Central memory CD8-positive, alpha-beta T cell (primary cell): ENCODE data around the gene KIF20A.
A peak's percentile ranks its signal among the peaks of the same experiment; 100 is the strongest.
"Not testable (repeated sequence)": the region's sequence is repeated elsewhere in the genome, so short reads cannot be mapped to it uniquely, and the experiment has no call there.

ENCODE experiments used
- ATAC-seq: fragments of 150-1000 bp; cut with Tn5 transposase; replicated peaks from 2 replicates; pipeline ENCODE4 v1.10.0; 2022; ENCODE audit warnings: mild to moderate bottlenecking, moderate FRiP score, moderate number of reproducible peaks; ENCODE audit not compliant: poor library complexity, severe bottlenecking; ENCODE audit errors: extremely low read depth
- DNase-seq, 2 donors: peaks; one replicate each; pipeline ENCODE4 v3.0.0; 2021; ENCODE audit warnings: low spot score in 2 of 2
- H3K27ac Mint-ChIP-seq: one replicate; pipeline ENCODE4 v1.8.0; 2022; ENCODE audit warnings: low read depth, mild to moderate bottlenecking, moderate library complexity, mixed read lengths
- H3K27me3 Mint-ChIP-seq: one replicate; pipeline ENCODE4 v1.8.0; 2022; ENCODE audit warnings: mixed read lengths
- H3K36me3 Mint-ChIP-seq: one replicate; pipeline ENCODE4 v1.8.0; 2022; ENCODE audit warnings: mild to moderate bottlenecking, moderate library complexity, mixed read lengths; ENCODE audit not compliant: insufficient read depth
- H3K4me1 Mint-ChIP-seq: one replicate; pipeline ENCODE4 v1.8.0; 2022; ENCODE audit warnings: mixed read lengths
- H3K4me3 Mint-ChIP-seq: one replicate; pipeline ENCODE4 v1.8.0; 2022; ENCODE audit warnings: mild to moderate bottlenecking, moderate library complexity, mixed read lengths
- H3K9me3 Mint-ChIP-seq: one replicate; pipeline ENCODE4 v1.8.0; 2022; ENCODE audit warnings: mixed read lengths

Gene KIF20A

DNA sequence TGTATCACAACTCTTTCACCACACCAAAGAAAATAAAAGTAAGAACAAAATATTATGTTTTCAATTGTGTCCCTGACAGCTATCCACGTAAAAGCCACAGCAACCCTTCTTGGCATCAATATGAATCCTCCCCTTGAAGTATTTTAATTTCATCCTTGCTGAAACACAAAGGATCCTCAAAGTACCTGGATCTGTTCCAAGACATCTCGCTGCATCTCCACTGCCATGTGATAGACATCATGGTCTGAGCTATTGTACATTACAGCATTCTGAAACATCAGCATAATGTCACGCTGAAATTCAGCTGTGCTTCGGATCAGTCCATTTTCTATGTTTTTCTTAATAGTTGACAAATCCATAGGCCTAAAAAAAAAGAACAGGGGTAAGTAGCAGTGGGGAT lies 18.2 kb upstream of the KIF20A start:
- no peak for ATAC-seq
- Mint-ChIP-seq H3K27ac (no peak overlapping the region), H3K9me3 (no peaks in the 10 kb centered on the region), H3K27me3 (no peaks in the 10 kb centered on the region), H3K4me1 (no peaks in the 10 kb centered on the region), H3K36me3 (peaks cover 87% of the 10 kb centered on the region), H3K4me3 (no peak overlapping the region)
- DNase-seq, result no peak

DNA sequence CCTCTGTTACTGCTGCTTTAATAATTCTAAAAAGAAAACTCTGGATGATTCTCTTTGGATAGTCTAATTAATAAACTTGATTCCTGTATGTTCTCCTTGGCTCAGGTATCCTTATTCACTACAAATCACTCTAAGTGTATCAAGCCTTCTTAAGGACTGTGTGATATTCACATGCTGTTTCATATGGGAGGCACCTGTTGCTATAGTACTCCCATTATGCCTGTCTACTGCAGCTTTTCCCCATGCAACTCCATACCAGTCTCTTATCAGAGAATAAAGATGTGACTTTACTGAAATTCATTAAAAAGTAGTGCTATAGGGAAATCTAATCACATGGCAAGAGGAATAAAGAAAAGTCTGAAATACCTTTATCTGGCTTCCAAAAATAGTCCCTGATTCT lies 15.2 kb upstream of the KIF20A start:
- no peaks in the 10 kb centered on the region for H3K4me1 Mint-ChIP-seq
- no peak overlapping the region for H3K4me3 Mint-ChIP-seq
- DNase-seq (no peak), ATAC-seq (no peak)
- no peaks in the 10 kb centered on the region for H3K27me3 Mint-ChIP-seq
- no peaks in the 10 kb centered on the region for H3K9me3 Mint-ChIP-seq
- no peak overlapping the region for H3K27ac Mint-ChIP-seq
- peaks cover 93% of the 10 kb centered on the region for H3K36me3 Mint-ChIP-seq

DNA sequence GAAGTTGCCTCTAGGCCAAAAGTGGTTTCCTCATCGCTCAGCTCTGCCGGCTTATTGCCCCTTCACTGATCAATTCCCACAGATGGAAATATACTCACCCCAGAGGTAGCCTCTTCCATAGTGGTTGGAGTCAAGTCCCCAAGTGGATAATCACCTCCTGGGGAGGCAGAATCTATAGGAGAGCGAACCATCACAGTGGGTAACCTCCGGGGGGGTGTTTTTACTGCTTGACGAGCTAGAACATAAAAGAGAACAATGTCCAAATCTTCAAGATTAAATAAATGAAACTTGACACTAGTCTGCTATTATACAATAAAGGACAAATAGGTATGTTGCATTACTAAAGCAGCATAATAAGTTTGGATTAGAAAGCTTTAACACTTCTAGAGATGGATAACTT lies 9.8 kb upstream of the KIF20A start:
- Mint-ChIP-seq H3K27ac (no peak overlapping the region), H3K4me3 (no peak overlapping the region), H3K4me1 (peaks cover 12% of the 10 kb centered on the region), H3K27me3 (no peaks in the 10 kb centered on the region), H3K9me3 (no peaks in the 10 kb centered on the region), H3K36me3 (peaks cover 79% of the 10 kb centered on the region)
- DNase-seq (no peak), ATAC-seq (no peak)

DNA sequence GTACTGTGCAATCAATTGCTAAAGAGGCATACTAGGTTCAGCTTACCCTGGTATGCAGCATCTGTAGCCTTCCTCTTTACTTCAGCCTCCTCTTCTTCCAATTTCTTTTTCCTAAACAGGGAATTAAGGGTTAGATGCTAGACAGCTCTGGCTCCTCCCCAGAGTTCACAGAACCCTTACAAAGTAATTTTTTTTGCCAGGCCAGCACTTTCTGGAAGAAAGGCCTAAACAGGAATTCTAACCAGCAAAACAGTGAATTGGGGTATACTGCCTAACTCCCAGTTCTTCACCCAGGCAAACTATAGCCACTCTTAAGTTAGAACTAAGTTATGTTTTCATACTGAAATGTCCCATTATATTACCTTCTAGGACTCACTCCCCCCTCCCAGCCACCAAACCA lies 8.6 kb upstream of the KIF20A start:
- H3K4me3 Mint-ChIP-seq, result no peak overlapping the region
- DNase-seq, result no peak
- H3K36me3 Mint-ChIP-seq, result peaks cover 73% of the 10 kb centered on the region
- H3K4me1 Mint-ChIP-seq, result peaks cover 12% of the 10 kb centered on the region
- ATAC-seq, result no peak
- no peaks in the 10 kb centered on the region for H3K9me3 Mint-ChIP-seq
- H3K27ac Mint-ChIP-seq, result no peak overlapping the region
- no peaks in the 10 kb centered on the region for H3K27me3 Mint-ChIP-seq

DNA sequence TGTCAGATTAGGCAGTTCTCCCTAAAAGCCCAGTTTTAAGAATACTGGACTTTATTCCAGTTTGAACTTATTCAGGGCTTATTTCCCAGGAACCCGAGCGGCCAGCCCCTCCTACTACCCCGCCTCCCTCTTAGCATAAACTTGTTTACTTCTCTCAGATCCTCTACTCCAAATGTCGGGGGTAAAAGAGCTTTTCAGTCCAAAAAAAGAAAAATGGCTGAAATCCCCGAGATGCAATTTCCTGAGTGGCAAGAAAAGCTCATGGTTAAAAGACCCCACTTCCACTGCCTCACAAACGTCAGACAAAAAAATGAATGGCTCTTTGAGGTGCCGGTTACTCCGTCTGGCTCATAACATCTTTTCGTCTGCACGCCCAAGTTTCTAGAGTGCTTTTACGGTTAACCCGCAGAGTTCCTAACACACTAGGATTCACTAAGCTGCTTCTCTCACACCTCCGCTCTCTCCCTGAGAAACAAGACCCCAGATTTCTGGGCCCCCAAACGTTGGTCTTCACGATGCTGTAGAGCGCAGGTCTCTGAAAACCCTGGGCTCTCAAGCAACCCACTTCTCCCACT lies 884 bp upstream of the KIF20A start:
- H3K36me3 Mint-ChIP-seq, result peaks cover 11% of the 10 kb centered on the region
- no peak overlapping the region for H3K27ac Mint-ChIP-seq

DNA sequence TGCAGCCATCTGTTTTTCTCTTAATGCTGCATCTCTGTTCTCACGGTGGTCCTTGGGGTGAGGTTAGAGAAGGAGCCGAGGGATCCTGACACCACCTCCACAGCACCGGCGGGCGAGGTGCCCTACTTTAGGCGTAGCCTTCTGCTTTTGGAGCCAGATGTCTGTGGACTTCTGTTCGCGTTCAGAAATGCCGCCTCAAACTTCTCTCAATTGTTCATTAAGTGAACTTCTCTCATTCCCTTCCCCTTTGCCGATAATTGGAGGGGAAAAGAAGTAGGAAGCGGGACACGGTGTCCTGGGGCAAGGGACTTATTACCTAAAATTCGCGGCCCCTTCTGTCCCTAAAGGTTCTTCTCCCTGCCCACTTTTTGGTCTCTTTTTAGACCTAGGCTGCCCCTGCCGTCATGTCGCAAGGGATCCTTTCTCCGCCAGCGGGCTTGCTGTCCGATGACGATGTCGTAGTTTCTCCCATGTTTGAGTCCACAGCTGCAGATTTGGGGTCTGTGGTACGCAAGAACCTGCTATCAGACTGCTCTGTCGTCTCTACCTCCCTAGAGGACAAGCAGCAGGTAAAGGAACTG lies 455 bp downstream of the KIF20A start:
- H3K9me3 Mint-ChIP-seq, result no peaks in the 10 kb centered on the region
- DNase-seq, result no peak
- H3K27ac Mint-ChIP-seq, result no peak overlapping the region
- H3K36me3 Mint-ChIP-seq, result peaks cover 6% of the 10 kb centered on the region
- no peak for ATAC-seq
- H3K4me3 Mint-ChIP-seq, result no peak overlapping the region
- H3K4me1 Mint-ChIP-seq, result no peaks in the 10 kb centered on the region
- no peaks in the 10 kb centered on the region for H3K27me3 Mint-ChIP-seq

More for the DNA sequence above, 884 bp upstream of the KIF20A start:
- no peaks in the 10 kb centered on the region for H3K9me3 Mint-ChIP-seq
- ATAC-seq, result peak; percentile 35
- no peak for DNase-seq
- H3K4me1 Mint-ChIP-seq, result peaks cover 7% of the 10 kb centered on the region
- no peaks in the 10 kb centered on the region for H3K27me3 Mint-ChIP-seq
- H3K4me3 Mint-ChIP-seq, result no peak overlapping the region

DNA sequence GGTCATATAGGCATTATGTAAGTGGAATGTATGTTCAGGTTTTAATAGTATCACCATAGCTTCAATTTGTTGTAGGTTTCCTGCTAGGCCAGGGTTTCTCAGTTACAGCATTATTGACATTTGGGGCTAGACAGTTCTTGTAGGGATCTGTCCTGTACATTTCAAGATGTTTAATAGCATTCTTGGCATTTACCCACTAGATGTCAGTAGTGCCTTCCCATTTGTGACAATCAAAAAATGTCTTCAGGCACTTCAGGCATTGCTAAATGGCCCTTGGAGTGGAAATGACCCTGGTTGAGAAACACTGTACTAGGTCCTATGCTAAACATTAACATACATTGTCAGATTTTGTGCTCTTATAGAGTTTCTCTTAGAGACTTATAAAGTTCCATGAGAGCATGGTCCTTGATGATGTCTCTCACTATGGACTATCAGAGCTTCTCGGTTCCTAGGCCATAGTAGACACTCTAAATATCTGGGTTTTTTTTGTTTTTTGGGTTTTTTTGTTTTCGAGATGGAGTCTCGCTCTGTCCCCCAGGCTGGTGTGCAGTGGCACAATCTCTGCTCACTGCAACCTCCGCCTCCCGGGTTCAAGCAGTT lies 1.4 kb downstream of the KIF20A start:
- no peaks in the 10 kb centered on the region for H3K9me3 Mint-ChIP-seq
- no peaks in the 10 kb centered on the region for H3K4me1 Mint-ChIP-seq
- no peak overlapping the region for H3K4me3 Mint-ChIP-seq
- no peak for DNase-seq
- H3K36me3 Mint-ChIP-seq, result peaks cover 2% of the 10 kb centered on the region
- no peak for ATAC-seq
- no peak overlapping the region for H3K27ac Mint-ChIP-seq
- H3K27me3 Mint-ChIP-seq, result no peaks in the 10 kb centered on the region

DNA sequence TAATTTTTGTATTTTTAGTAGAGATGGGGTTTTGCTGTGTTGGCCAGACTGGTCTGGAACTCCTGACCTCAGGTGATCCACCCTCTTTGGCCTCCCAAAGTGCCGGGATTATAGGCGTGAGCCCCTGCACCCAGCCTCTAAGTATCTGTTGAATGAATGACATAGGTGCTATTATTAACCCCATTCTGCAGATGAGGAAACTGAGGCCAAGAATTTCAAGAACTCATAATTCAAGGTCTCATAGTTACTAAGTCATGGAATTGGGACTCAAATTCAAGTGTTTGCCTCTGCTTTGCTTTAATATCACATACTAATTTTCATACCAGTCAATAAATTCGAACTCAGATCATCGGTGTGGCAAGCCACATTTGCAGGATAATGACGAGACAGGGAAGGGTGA lies 1.9 kb downstream of the KIF20A start:
- no peaks in the 10 kb centered on the region for H3K9me3 Mint-ChIP-seq
- no peak overlapping the region for H3K27ac Mint-ChIP-seq
- peaks cover 4% of the 10 kb centered on the region for H3K36me3 Mint-ChIP-seq
- H3K4me3 Mint-ChIP-seq, result no peak overlapping the region
- H3K27me3 Mint-ChIP-seq, result no peaks in the 10 kb centered on the region
- no peaks in the 10 kb centered on the region for H3K4me1 Mint-ChIP-seq
- no peak for DNase-seq
- ATAC-seq, result no peak

DNA sequence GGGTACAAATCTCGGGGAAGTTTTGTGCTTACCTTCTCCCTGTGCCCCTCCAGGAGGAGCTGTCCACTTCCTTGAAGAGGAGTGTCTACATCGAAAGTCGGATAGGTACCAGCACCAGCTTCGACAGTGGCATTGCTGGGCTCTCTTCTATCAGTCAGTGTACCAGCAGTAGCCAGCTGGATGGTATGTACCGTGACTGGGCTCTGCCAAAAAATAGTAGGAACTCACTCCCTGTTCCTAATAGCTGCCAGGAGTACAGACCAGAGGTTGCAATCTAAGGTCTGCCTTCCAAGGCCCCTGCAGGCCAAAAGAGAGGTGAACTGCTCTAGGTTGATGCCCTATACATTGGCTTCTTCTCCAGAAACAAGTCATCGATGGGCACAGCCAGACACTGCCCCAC lies 3.9 kb downstream of the KIF20A start:
- Mint-ChIP-seq H3K36me3 (peaks cover 16% of the 10 kb centered on the region), H3K9me3 (no peaks in the 10 kb centered on the region), H3K27ac (no peak overlapping the region), H3K4me1 (no peaks in the 10 kb centered on the region), H3K4me3 (no peak overlapping the region), H3K27me3 (no peaks in the 10 kb centered on the region)
- ATAC-seq (no peak), DNase-seq (no peak)

DNA sequence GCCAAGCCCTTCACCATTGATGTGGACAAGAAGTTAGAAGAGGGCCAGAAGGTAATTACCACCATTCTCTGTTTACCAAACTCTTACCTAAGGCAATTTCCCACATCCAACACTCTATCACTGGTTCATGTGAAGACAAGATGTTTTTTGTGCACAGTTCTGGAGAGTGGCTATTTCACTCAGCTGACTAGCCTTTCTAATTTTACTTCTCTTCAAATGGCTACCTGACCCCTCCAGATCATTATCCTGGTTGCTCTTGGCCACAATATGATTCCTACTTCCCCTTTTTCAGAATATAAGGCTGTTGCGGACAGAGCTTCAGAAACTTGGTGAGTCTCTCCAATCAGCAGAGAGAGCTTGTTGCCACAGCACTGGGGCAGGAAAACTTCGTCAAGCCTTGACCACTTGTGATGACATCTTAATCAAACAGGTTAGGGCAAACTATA lies 7.1 kb downstream of the KIF20A start:
- Mint-ChIP-seq H3K27ac (no peak overlapping the region), H3K36me3 (peaks cover 41% of the 10 kb centered on the region), H3K27me3 (no peaks in the 10 kb centered on the region), H3K9me3 (no peaks in the 10 kb centered on the region), H3K4me3 (no peak overlapping the region), H3K4me1 (no peaks in the 10 kb centered on the region)
- DNase-seq, result no peak
- ATAC-seq, result no peak

DNA sequence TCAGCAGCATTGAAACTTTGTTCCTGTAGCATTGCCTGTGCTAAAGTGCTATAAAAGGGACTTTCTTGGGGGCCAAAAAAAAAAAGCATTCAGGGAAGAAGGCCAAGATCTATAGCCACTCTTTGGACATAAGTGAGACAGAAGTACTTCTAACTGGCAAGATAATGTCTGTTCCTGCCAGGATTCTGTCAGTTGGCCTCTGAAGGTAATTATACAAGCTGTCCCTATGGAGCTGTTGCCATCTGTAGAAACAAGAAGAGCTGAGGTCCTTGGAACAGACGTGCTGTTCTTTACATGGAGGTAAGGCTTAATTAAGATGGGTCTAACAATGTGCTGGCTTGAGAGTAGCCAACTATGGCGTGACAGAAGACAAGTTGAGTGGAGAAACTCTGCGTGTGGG lies 9.7 kb downstream of the KIF20A start:
- H3K27me3 Mint-ChIP-seq, result no peaks in the 10 kb centered on the region
- peaks cover 57% of the 10 kb centered on the region for H3K36me3 Mint-ChIP-seq

DNA sequence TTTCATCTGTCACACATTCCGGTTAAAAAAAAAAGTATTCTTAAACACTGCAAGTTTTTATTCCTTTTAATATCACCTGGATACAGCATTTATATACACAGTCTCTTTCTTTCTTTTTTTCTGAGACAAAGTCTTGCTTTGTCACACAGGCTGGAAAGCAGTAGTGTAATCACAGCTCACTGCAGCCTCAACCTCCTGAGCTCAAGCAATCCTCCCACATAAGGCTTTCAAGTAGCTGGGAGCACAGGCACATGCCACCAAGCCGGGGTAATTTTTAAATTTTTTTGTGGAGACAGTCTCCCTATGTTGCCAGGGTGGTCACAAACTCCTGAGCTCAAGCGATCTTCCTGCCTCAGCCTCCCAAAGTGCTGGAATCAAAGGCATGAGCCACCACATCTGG lies 13.9 kb downstream of the KIF20A start:
- no peak overlapping the region for H3K27ac Mint-ChIP-seq
- DNase-seq (no peak), ATAC-seq (no peak)
- no peaks in the 10 kb centered on the region for H3K4me1 Mint-ChIP-seq
- no peaks in the 10 kb centered on the region for H3K27me3 Mint-ChIP-seq
- no peak overlapping the region for H3K4me3 Mint-ChIP-seq
- no peaks in the 10 kb centered on the region for H3K9me3 Mint-ChIP-seq
- peaks cover 58% of the 10 kb centered on the region for H3K36me3 Mint-ChIP-seq

More for the DNA sequence above, 9.7 kb downstream of the KIF20A start:
- ATAC-seq (no peak), DNase-seq (no peak)
- H3K27ac Mint-ChIP-seq, result no peak overlapping the region
- no peaks in the 10 kb centered on the region for H3K4me1 Mint-ChIP-seq
- H3K4me3 Mint-ChIP-seq, result no peak overlapping the region
- H3K9me3 Mint-ChIP-seq, result no peaks in the 10 kb centered on the region

DNA sequence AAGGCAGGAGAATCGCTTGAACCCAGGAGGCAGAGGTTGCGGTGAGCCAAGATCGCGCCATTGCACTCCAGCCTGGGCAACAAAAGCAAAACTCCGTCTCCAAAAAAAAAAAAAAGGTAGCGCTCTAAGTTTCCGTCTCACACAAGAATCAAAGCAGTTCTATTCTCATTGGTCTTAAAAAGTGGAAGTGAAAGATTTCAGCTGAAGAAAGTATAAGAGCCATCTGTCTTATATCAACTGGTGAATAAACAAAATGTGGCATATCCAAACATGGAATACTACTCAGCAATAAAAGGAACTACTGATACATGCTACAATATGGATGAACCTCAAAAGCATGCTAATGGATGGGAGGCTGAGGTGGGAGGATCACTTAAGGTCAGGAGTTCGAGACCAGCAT lies 14.9 kb downstream of the KIF20A start:
- H3K27me3 Mint-ChIP-seq, result not testable (repeated sequence)

More for the DNA sequence above, 14.9 kb downstream of the KIF20A start:
- H3K27ac Mint-ChIP-seq, ATAC-seq, DNase-seq, H3K4me3 Mint-ChIP-seq, H3K9me3 Mint-ChIP-seq, H3K4me1 Mint-ChIP-seq: not testable (repeated sequence)
- H3K36me3 Mint-ChIP-seq, result peaks cover 52% of the 10 kb centered on the region
